NCI-H2196 (cell line): ENCODE results near the gene NME7.
A peak's percentile ranks its signal among the peaks of the same experiment; 100 is the strongest.

ENCODE experiments used
- DNase-seq: peaks from one replicate; lab custom pipeline; 2025; ENCODE audit not compliant: unreplicated experiment; lab: John Stamatoyannopoulos, UW

The NME7 gene

DNA sequence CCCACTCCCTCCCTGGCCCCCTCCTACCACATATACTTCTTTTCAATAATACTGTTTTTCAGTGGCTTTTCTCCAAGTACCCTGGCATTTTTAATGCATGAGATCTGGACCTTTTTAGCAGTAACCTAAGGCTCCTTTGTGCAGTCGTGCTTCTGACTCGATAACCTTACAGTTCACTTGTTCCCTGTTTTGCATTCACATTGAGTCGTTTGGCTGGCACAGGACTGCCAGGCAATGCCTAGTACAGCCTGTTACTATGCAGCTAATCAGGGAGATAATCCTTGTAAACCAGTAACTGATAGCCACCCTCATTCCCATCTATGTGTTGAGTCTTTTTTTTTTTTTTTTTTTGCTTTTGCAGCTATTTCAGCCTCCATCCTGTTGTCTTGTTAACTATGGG is 257.4 kb downstream of the NME7 start:
- no peak for DNase-seq

GRCh38 chr1:169109561-169110134 is 257.9 kb downstream of the NME7 start:
- peak; percentile 86 for DNase-seq

GRCh38 chr1:169108863-169109560 is 258.6 kb downstream of the NME7 start:
- DNase-seq, result peak; percentile 50

GRCh38 chr1:169108223-169108622 is 259.4 kb downstream of the NME7 start:
- no peak for DNase-seq

GRCh38 chr1:169107603-169108208 is 259.9 kb downstream of the NME7 start:
- DNase-seq, result no peak

DNA sequence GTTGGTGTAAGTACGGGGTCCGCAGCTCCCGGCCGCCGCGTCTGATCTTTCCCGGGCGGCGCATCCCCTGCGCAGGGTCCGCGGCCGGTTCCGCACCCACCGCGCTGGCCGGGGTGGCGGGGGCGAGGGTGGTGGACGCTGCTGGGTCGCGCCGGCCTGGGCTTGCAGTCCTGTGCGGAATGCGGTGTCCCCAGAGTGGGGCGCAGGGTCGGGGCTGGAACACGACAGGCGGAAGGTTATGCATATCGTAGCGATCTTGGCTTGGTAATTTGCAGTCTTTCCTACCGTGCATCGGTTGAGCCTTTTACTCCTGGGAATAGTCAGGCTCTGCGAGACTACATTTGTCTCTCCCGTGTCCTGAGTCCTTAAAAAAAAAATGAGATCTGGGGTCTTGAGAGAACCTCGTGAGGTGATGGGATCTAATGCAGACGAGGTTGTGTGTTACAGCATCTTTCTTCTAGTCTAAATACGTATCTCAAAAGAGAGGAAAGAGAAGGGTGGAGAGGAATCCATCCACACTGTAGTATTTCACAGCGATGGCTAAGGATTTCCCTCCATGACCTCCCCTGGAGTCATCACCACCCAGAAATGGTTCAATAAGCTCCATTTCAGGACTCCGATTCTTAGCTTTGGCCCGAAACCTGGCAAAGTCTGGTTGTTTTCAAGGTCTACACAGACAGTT is 260.5 kb downstream of the NME7 start:
- no peak for DNase-seq

DNA sequence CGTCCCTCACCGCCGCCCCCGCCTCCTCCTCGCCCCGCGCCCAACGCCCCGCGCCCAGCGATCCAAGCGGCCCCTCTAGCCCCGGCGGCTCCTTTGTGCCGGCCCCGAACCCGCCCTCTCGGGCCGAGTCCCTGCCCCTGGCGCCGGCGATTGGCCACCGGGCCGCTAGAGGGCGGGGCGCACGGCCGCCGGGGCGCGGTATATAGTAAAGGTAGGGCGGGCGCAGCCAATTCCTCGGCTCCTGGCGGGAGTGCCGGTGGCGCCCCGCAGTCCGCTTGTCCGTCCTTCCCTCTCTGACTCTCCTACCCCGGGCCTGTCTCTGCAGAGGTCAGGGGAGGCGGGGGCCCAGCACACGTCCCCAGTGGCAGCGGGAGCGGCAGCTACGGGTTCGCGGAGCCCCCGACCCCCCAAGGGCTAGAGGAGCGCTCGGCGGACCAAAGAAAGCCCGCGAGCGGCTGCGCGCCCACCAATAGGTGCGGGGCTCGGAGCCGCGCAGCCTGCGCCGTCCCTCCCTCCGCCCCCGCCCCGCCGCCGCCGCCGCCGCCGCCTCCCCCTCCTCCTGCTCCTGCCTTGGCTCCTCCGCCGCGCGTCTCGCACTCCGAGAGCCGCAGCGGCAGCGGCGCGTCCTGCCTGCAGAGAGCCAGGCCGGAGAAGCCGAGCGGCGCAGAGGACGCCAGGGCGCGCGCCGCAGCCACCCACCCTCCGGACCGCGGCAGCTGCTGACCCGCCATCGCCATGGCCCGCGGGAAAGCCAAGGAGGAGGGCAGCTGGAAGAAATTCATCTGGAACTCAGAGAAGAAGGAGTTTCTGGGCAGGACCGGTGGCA is 261.3 kb downstream of the NME7 start, which contains the start of gene ATP1B1:
Gene ATP1B1 (plus strand): TSS at position 596 of the 826 bp plus-strand sequence. CDS start 140 bp downstream, at position 736.
- peak; percentile 94 for DNase-seq

DNA sequence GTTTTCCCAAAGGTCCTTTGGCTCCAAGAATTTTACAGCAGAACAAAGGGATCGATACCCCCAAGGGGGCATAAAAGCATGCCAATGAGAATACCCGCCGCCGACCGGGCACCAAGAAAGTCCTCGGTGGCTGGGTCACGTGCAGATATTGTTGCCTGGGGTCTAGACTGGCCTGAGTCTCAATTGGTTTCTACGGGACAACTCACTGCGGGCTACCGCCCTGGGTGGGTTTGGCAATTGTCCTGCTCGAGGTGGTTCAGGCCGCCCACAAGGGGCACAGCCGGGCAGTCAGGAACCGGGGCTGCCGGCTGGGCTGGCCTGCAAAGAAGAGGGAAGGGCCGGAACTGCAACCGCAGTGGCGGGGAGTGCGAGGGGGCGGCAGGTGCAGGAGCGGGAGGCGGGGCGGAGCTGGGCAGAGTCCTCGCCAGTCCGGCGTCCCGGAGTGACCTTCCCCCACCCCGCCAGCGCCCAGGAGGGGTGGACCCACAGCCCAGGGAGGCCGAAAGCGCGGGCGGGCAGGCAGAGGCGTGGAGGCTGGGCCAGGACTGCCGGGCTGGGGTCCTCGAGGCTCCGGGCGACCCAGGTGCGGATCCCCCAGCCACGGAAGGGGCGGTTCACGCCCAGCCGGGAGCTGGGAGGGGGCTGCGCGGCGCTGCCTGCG is 262.0 kb downstream of the NME7 start:
- DNase-seq, result peak; percentile 94

GRCh38 chr1:169105087-169105433 is 262.5 kb downstream of the NME7 start:
- DNase-seq, result no peak

- DNase-seq, result no peak
Measured at GRCh38 chr1:169103480-169103893, 264.1 kb downstream of the NME7 start.

- no peak for DNase-seq
Measured at GRCh38 chr1:169103002-169103401, 264.6 kb downstream of the NME7 start.

DNA sequence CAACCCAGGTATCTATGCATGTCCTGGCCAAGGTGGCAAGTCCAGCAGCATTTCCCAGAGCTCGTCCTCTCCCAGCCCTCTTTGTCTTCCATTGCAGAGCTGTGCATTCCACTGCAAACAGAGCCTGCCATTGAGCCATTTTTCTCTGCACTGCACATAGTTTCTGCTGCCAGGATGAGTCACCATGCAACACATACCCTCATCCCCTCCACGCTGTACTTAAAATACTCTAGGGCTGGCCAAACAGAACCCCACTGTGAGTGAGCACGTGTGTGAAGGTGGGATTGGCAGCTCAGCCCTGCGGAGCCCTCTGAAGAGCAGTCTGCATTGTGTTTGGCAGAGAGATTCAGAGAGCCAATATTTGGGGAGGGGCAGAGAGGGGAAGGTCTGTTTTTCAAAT is 265.0 kb downstream of the NME7 start:
- peak; percentile 48 for DNase-seq

- DNase-seq, result no peak
Measured at GRCh38 chr1:169100651-169101088, 266.9 kb downstream of the NME7 start.

- no peak for DNase-seq
Measured at GRCh38 chr1:169100208-169100607, 267.4 kb downstream of the NME7 start.

DNA sequence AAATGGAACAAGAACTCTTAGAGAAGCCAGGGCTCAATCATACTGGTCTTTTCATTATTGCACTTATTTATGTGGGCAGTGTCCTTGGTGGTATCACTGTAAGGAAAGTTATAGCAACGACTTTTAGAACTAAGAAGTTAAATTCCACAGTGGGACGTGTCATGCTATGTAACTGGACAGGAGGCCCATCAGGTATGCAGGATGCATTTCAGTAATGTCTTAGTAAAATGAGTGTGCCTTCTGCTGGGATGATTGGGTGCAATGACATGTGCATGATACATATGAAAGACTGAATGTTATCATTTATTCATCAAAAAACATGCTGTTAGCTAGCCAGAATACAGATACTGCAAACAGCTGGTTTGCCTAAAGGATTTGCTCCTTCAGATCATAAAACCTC is 268.0 kb downstream of the NME7 start:
- no peak for DNase-seq

- DNase-seq, result no peak
Measured at GRCh38 chr1:169098380-169098779, 269.2 kb downstream of the NME7 start.

DNA sequence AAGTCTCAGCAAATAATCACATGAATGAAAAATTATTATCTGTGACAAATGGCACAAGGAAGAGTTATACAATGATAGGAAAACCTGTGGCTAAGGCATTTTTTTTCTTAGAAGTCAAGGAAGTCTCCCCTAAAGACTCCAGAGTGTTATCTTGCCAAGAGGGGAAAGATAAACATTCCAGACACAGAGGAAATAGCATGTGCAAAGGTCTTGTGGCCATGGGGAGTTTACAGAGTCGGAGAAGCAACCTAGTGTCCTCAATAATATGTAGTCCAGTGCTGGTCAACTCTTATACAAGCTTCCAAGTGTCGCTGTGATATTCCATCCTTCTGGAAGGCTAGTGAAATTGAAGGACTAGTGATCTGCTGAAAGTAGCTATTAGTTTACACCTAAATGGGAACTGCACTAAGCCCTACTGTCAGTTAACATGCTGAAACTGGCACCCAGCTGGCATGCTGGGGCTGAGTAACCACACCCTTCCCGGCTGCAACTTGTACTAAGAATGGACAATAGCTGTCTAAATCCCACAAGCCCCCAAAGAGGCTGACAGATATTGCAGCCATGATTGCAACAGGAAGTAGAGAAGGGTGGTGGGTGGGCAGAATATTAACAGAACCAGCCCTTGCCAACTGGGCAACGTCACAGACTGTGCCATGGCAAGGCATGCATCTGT is 272.6 kb downstream of the NME7 start:
- DNase-seq, result no peak

GRCh38 chr1:169092399-169092798 is 275.2 kb downstream of the NME7 start:
- no peak for DNase-seq

- DNase-seq, result no peak
Measured at GRCh38 chr1:169091480-169091941, 276.1 kb downstream of the NME7 start.

GRCh38 chr1:169090900-169091311 is 276.7 kb downstream of the NME7 start:
- no peak for DNase-seq
